ENCODE measurements around the gene RNF220.

Gene RNF220

DNA sequence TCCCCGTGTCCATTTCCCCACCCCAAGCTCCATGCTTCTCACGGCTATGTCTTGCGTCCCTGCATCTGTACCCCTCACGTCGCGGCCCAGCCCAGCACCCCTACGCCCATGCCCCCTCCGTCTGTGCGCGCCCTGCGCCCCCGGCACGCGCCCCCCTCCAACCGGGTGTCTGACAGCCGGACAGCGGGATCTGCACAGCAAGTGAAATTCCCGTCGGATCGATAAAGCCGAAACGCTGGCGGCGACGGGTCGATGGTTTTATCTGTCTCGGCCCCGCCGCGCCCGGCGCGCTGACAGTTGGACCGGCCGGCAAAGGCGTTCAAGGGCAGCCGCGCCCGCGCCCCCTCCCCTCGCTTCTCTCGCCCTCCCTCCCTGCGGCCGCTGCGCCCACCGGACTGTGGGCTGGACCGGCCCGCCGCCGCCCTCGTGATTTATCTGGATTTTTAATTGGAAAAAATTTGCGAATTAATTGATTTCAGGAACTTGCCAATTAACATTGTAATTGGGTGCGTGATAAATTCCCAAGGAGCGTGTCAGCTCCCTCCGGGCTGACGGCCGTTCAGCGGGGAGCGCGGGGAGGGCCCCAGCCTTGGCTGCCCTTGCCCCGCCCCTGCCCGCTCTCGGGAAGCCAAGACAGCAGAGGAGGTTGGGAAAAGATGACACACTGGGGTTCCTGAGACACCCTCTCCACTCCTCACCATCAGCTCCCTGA is 212.1 kb downstream of the RNF220 start:
- no peak for DNase-seq

DNA sequence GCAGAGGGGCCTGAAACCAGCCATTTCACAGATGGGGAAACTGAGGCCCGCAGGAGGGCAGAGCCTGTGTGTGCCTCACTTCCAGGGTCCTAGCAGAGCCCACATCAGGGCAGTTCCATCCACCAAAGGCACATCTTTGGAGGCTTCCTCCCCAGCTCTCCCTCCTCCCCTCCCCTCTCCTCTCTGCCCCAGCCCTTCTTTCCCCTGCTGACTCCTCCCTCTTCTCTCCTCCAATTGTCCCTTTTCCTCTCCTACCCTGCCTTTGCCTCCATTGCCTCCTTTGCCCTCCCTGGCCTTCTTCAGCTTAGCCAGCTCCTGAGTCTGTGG is 212.6 kb downstream of the RNF220 start:
- no peak for DNase-seq

DNA sequence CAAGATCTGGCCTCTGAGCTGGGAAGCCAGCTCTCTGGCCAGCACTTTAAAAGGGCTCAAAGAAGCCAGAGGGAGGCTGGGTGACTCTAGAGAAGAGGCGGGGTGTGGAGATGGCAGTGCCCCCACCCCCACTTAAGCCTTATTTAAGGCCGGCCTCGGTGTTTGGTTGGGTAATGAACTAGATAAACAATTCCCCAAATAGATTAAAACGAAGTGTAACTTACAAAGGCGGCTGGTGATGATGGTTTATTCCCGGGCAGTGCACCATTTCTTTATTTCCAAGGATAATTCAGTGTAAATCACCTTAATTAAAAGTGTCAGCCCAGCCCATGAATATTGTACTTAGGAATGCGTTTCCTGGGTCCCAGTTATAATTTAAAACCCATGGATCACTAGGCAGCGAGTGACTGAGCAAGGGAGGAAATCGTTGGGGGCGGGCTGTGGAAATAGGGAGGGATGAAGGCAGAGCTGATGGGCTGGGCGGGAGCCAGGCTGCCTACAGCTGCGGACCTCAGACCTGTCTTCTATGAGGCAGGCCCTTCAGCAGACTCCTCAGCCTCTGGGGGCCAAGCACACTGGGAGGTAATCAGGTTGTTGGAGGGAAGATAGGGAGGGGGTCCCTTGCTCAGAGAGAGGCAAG is 214.3 kb downstream of the RNF220 start:
- DNase-seq: no peak

DNA sequence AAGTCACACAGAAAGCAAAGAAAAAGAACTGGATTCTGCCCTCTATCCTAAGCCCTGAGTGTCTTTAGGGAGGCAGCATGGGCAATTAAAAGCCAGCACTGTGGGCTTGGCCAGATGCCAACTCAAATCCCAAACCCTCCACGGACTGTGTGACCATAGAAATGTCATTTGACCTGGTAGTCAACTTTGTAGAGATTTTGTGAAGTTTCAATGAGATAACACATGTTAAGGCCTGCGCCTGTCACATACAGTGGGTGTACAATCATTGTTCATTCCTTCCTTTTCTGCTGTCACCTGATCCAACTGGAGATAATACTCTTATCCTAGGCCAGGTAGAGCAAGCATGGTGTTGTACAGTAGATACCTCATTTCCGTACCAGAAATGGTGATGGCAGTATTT is 215.0 kb downstream of the RNF220 start:
- DNase-seq: no peak

DNA sequence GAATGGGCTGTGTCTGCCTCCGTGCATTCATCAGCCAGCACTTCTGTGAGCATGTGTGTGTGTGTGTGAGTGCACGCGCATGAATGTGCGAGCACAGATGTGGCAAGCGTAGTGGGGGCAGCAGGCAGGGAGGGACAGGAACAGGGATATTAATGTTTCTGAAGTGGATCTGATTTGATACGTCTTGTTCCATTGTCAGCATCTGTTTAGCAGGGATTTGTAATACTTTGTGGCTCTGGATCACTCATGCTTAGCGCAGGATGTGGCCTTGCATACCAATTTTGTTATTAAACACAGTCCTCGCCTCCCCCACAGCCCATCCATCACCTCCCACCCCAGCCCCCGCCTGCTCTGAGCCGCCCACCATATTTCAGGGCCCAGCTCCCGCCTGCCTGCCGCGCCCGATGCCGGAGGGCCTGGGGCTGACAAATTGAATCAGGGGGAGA is 216.8 kb downstream of the RNF220 start:
- DNase-seq: no peak

DNA sequence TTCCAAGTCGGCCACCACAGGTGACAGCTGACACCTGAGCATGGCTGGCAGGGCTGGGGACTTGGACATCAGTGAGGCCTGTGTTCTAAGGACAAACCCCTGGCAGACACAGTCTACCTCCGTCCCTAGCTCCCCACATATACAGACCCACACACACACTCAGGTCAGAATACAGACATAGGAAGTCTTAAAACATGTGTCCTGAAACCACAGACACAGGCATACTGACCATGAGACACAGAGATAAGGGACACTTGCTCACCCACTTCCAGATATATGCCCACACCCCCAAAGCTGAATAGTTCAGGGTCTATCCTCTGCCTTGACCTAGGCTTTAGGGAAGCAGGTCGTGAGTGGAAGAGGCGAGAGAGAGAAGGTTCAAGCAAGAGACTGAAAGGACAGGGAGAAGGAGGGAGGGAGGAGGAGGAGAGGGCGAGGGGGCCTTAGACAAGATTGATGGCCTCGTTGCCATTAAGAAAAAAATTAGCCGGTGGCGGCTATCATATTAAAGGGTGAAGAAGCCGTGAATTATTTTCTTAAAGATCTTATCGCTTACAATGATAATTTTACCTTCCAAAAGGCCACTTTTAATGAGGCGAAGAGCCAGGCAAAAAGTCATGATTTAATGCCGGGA is 219.3 kb downstream of the RNF220 start:
- DNase-seq: no peak

DNA sequence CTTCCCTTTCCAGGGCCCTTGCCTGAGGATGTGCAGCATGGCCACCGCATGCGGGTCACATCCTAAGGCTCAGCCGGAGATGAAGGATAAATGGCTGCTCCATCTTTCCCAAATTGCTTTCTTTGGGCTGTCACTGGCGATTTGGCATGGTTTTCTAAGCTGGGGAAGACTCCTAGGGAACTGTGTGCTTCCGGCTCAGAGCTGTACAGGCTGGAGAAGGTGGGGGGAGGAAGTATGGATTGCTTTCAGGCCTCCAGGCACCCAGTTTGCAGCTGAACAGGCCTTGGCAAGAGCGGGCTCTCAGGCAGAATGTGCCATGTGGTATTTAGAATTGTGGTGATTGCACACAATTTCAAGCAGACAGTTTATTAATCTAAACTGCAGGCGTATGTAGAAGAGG is 220.3 kb downstream of the RNF220 start:
- no peak for DNase-seq

DNA sequence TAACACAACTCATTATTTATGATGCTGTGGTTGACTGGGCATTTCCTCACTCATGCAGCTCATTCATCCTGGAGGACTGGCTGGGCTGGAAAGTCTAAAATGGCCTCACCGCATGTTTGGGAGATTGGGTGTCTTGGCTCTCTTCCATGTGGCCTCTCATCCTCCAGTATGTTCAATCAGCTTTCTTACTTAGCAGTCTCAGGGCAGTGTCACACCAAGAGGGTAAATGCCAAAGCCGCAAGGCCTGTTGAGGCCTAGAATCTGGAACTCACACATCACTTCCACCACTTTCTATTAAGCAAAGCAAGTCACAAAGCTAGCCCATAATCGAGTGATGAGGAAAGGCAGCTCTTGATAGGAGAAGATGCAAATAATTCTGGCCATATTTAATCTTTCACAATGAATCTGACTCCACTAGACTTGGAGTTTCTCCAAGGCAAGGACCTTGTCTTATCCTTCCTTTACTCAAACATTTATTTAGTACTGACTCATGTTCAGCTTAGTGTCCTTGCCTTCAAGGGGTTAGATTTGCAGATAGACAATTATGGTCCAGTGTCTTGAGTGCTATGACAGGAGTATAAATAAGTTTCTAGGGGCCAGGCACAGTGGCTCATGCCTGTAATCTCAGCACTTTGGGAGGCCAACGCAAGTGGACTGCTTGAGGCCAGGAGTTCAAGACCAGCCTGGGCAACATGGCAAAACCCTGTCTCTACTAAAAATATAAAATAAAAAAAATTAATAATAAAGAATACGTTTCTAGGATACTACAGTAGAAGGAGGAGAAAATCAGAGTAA is 224.1 kb downstream of the RNF220 start:
- no peak for DNase-seq

DNA sequence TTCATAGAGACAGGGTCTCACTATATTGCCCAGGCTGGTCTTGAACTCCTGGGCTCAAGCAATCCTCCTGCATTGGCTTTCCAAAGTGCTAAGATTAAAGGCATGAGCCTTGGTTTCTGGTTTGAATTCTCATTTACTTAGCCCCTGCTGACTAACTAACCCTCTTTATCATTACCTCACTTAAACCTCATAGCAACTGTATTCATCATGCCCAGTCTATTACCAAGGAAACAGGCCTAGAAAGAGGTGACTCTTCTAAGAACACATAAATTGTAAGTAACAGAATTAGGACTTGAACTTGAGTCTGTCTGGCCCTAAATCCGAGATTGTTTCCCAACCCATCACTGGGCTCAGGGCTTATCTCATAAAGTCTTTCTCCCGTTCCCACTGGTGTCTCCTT is 225.1 kb downstream of the RNF220 start:
- no peak for DNase-seq

DNA sequence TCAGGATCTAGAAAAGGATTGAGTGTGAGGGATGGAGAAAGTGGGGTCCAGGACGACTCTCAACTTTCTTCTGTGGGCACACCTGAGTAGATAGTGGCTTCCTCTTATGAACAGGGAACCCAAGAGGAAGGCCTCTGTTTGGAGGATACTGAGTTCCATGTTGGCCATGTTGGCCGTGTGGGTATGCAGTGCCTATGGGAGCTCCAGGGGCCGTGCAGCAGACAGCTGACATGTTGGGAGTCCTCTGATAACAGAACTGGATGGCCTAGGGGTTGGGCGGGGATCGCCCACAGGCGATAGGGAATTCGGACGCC is 226.2 kb downstream of the RNF220 start:
- DNase-seq: no peak

DNA sequence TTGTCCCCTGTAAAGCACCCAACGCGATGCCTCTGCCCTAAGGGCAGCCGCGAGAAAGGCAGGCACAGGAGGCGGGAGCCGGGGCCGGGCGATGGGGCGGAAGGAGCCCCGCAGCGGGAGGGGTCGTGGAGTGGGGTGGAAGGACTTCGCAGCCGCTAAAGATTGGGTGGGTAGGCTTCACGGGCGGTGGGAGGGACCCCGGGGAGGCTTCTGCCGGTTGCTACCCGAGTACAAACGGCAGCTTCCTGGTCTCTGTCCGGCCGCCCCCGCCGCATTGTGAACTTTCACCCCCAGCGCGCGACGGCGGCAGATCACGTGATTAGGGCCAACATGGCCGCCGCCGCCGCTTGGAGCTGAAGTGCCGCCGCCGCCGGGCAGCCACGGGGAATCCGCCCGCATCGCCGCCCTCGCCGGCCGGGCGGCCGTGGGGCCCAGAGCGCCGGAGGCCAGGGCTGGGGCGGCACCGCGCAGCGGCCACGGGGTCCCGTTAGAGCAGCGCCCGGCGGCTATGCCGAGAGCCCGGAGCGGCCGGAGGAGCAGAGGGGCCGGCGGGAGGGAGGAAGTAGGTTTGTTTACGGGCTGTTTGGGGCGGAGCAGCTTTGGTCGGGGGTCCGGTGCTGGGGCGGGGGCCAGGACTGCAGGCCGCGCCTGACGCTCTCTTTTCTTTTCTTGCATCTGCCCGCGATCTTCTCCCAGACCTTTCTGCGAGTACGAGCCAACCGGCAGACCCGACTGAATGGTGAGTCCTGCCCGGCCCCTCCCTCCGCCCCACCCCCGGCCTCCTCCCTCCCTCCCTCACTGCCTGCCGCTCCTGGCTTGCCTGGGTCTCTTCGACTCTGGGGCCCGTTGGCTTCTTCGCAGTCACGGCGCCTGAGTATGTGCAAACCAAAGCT is 226.8 kb downstream of the RNF220 start:
- DNase-seq: peak; percentile 86

DNA sequence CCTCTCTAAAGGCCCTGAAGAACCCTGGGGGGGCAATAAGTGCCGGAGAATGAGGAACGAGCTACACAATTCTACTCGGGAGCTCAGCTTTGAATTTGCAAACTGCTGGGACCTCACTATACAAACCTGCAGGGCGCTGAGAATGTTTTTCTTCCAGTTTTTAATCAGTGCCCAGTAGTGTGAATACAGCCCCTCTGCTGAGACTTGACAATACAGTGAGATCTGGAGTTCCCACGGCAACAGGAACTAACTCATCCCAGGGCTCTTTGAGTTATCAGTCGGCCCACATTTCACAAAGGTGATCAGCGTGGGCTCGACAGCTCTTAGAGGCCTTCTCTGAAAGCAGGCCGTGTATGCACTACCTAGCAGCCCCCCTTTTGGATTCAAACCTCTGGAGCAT is 227.5 kb downstream of the RNF220 start:
- no peak for DNase-seq

DNA sequence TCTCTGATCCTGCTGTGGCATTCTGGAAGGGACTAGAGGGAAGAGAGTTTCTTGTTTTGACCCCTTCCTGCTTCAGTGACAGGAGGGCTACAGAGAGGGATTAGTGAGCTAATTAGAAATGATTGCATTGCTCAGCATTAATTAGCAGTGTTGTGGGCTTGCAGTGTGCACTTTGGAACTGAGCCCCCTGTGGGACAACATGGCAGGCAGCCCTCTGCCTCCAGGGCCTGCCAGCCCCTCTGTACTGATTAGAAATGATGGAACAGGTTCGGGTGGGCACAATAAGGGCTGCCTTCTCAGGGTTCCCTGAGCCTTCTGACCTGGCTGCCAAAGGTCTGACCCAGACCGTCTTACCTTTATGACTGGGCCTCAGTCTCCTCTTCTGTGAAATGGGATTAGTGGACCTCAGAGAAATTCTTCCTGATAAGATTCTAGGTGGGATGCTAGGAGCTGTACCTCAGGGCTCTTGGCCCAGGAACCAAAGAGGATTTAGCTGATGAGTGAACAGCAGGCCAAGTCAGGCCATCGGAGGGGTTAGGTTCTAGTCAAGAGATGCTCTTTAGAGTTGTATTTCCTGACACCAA is 229.6 kb downstream of the RNF220 start:
- DNase-seq: no peak

DNA sequence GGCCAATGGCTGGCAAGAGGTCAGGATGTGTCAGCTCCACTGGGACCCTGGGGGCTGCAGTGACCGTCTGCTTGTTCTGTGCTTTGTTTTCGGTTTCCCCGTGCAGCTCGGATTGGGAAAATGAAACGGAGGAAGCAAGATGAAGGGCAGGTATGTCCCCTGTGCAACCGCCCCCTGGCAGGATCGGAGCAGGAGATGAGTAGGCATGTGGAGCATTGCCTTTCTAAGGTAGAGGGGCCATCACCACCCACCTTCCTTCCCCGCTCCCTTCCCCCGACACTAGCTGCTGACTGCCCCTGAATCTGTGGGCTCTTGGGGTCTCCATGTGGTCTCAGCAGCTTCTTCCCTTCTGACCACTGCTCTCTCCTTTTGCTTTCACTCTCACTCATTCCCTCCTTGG is 230.4 kb downstream of the RNF220 start:
- DNase-seq: no peak

DNA sequence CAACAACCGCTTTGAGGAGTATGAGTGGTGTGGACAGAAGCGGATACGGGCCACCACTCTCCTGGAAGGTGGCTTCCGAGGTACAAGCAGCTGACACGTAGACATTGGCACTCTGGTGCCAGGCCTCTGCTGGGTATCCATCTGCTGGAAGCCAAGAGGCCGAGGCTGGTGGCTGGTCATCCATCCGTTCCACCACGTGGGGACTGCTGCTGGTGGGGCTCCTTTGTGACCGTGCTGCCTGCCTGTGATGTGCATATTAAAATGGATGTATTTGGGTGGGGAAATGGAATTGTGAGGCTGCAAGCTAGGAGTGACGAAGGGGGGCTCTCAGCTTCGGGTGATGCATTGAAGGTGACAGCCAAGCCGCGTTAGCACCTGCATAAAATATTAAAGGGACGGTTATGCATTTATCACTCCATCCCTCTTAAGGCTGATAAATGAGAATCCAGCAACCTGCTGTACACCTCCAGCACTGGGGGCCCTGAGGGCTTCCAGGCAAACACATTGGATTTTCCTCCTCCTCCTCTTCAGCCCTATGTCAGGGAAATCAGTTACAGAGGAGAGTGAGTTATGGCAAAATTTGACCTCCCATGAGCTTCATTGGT is 231.1 kb downstream of the RNF220 start:
- DNase-seq: no peak

DNA sequence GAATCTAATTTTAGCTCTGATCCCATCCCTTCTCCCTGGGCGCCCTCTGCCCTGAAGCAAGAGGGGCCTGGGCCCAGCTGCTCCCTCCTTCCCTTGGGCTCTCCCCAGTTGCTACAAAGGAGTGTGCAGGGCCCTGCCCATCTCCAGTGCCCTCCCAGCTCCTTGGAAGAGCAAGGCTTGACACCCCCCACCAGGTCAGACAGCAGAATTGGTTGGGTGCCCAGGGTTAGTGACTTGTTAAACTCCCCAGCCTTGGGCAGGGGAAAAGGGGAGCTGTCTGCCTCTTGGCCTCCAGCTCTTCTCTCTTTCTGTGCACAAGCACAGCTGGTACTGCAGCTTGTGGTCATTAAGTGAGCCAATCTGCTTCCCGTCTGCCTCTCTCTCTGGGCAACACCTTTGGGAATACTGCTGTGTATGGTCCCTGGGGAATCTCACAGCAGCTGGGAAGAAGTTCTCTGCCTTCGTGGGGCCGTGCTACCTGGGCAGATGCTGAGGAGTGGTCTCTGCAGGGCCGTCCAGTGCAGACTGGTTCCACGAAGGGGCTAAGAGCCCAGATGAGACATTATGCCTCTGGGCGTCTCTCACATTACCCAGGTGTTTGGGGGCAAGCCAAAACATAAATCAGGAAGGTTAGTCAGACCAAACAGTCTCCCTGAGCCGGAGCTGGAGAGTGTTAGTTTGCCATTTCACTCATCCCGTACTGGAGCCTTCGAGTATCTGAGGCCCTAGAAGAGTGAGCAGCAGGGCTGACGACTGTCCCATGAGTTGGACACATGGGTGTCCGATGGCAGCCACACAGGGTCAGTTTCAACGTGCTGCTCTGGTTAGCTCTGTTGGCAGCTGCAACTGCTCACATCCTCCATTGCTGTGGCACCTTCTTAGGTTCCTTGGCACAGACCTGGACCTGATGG is 231.9 kb downstream of the RNF220 start:
- DNase-seq: peak; percentile 33

DNA sequence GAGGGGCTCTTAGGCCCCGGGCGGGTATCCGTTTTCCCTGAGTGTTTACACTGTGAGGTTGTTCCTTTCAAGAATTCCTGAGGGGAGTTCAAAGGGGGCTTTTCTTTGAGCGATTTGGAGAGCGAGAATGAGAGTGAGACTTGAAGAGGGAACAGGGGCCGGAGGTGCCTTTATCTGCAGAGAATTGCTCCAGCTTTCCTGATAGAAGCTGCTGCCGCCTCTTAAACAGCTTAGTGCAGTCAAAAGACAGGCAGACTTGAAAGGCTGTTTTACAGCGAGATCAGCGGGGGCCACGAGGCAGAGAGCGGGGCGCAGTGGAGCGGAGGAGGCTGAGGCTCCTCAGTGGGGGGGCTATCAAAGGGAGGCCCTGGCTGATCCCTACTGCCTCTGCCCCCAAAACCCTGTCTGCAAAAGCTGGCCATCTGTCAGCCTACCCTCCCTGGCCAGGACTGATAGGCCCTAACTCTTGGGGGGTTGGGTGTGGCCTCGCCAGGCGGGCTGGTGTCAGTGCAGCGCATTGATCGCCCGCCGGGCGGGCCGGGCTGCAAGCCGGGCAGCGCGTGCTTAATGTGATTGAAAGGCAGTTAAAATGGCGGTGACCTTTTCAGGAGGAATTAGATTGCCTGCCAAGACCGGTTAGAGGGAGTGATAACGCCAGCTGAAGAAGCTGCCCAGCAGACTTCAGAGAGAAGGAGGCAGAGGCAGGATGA is 232.8 kb downstream of the RNF220 start:
- DNase-seq: no peak

DNA sequence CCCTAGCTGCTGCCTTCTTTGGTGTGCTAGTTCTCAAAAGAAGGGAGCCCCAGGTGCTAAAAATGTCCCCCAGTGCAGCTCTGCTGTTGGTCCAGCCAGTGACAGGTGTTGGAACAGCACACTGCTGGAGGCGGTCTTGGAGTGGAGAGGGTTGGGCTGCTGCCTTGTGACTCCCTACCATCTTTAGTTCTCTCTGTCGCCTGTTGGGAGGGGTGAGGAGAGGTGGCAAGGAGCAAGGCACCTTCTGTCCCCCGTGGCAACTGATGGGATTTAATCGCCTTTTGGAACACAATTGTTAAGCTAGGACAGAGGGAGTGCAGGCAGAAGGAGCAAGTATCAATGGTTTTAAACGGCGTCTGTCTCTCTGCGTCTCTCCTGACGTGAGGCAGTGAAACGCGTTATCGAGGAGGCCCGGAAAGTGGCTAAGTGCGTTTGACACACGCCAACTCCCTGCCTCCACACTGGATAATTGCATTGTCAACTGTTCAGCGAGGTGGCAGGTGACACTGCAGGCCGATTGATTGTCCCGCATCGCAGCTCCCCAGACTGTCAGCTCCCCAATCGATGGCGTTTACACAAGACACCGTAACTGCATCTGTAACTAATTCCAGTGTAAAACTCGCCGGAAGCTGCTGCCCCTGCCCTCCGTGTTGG is 235.3 kb downstream of the RNF220 start:
- no peak for DNase-seq

All from DMS153 (cell line).